Prostate gland (tissue), 2 donors: ENCODE data around the gene ALDH3B1.

Experiments used
- CTCF ChIP-seq, 4 experiments: fragments of 200-600 bp in 2 of 4; fragments of 450-650 bp in 2 of 4; sonication (generic) in 2 of 4; IDR thresholded peaks; 1 replicate in 3 of 4; 2 replicates in 1 of 4; pipeline ENCODE4 v1.5.1; 2016 to 2019; ENCODE audit warnings: antibody characterized with exemption in 4 of 4, mild to moderate bottlenecking in 2 of 4, moderate library complexity in 2 of 4
- POLR2A ChIP-seq: fragments of 450-650 bp; IDR thresholded peaks from one replicate; pipeline ENCODE4 v1.6.1; 2016; ENCODE audit warnings: antibody characterized with exemption, mild to moderate bottlenecking

- TF ChIP-seq CTCF (IDR thresholded peaks at IDR 0.05) (no peak), POLR2A (no peak)
These were observed 57.9 kb downstream of the ALDH3B1 start for GRCh38 chr11:68067991-68068390.
